22Rv1 (cell line): Measurements from ENCODE around the gene CCDC88A.

ENCODE experiments used
- ZFX ChIP-seq: fragments of 450-650 bp; IDR thresholded peaks from 2 replicates; pipeline ENCODE4 v1.6.1; 2017; ENCODE audit warnings: antibody characterized with exemption, borderline replicate concordance
- TF ChIP-seq, protein P1 (sequence below): fragments of 450-650 bp; IDR thresholded peaks from 2 replicates; pipeline ENCODE4 v1.5.1; 2017; ENCODE audit warnings: mild to moderate bottlenecking

GRCh38 chr2:55425431-55425831, 5.8 kb upstream of the CCDC88A start:
- TF ChIP-seq, protein P1, sequence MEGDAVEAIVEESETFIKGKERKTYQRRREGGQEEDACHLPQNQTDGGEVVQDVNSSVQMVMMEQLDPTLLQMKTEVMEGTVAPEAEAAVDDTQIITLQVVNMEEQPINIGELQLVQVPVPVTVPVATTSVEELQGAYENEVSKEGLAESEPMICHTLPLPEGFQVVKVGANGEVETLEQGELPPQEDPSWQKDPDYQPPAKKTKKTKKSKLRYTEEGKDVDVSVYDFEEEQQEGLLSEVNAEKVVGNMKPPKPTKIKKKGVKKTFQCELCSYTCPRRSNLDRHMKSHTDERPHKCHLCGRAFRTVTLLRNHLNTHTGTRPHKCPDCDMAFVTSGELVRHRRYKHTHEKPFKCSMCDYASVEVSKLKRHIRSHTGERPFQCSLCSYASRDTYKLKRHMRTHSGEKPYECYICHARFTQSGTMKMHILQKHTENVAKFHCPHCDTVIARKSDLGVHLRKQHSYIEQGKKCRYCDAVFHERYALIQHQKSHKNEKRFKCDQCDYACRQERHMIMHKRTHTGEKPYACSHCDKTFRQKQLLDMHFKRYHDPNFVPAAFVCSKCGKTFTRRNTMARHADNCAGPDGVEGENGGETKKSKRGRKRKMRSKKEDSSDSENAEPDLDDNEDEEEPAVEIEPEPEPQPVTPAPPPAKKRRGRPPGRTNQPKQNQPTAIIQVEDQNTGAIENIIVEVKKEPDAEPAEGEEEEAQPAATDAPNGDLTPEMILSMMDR = no peak
- no peak for TF ChIP-seq ZFX
